Prostate gland (tissue), 2 donors: Measurements from ENCODE around the gene ATPAF2.

Experiments used
- CTCF ChIP-seq, 4 experiments: fragments of 200-600 bp in 2 of 4; fragments of 450-650 bp in 2 of 4; sonication (generic) in 2 of 4; IDR thresholded peaks; 1 replicate in 3 of 4; 2 replicates in 1 of 4; pipeline ENCODE4 v1.5.1; 2016 to 2019; ENCODE audit warnings: antibody characterized with exemption in 4 of 4, mild to moderate bottlenecking in 2 of 4, moderate library complexity in 2 of 4
- POLR2A ChIP-seq: fragments of 450-650 bp; IDR thresholded peaks from one replicate; pipeline ENCODE4 v1.6.1; 2016; ENCODE audit warnings: antibody characterized with exemption, mild to moderate bottlenecking
- POLR2AphosphoS5 ChIP-seq: sonication (generic); formaldehyde crosslinking; IDR thresholded peaks from one replicate; pipeline ENCODE4 v1.6.1; 2017; ENCODE audit warnings: antibody characterized with exemption

DNA sequence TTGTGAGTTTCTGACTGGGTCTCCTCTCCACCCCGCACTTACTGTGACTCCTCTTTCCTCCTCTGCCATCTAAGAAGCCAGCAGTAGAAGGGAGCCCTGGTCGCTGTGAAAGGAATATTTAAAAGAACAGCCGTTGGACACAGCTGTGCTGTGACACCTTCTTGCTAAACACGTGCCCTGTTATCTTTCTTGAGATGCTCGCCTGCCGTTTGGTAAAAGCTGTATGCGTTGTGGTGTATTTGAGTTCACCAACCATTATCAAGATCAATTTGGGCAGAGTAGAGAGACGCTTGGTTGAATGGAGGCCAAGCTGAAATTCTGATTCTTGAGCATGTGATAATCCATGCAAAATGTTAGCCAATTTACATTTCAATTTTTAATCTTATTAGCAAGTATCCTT lies 4.0 kb upstream of the ATPAF2 start:
- no peak for TF ChIP-seq POLR2AphosphoS5
- no peak for TF ChIP-seq CTCF (IDR thresholded peaks at IDR 0.05)
- TF ChIP-seq POLR2A, result no peak
